GM19099 (cell line): ENCODE results near the gene CTDP1.

Experiments
- POLR2A ChIP-seq: IDR thresholded peaks from 3 replicates; pipeline ENCODE4 v1.6.1; 2011; ENCODE audit warnings: low read depth; ENCODE audit not compliant: insufficient read length; ENCODE audit errors: extremely low read depth

Gene CTDP1

DNA sequence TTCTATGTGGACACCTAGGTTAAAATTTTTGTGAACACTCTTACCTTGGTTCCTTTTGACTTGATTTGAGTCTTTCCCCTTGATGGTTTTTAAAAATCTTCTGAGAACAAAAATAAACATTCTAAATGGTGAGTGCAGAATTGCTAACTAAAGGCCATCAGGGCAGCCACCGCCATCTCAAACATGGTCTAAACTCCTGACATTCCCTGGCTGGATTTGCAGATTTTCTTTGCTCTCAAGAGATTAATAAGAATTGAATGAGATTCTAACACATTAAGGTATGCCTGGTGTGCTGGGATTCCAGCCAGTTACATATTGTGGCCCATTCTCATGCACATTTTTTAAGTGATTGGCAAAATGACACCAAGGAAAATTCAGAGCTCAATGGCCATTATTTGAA, 17.2 kb upstream of the CTDP1 start:
- TF ChIP-seq POLR2A, result no peak

DNA sequence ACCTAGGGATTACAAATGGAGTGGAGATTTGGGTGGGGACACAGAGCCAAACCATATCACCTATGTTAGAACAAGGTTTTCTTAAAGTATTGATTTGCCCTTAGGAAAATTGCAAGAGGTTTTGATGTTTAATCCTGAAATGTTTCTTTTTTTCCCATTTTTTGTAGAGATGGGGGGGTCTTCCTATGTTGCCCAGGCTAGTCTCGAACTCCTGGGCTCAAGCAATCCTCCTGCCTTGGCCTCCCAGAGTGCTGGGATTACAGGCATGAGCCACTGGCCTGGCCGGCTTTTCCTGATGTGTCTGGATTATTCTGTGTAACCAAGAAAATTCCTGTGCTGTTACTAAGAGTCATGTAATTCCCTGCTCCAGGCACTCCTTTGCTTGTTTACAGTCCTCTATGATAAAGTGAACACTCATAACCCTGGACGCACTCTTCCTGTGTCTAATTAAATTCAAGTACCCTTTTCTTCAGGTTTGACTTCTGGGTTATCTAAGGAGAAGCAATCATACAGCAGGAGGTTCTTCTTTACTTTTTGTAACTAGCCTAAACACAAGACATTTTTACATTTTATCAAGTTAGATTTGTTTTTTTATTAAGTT, 15.0 kb upstream of the CTDP1 start:
- TF ChIP-seq POLR2A, result no peak

DNA sequence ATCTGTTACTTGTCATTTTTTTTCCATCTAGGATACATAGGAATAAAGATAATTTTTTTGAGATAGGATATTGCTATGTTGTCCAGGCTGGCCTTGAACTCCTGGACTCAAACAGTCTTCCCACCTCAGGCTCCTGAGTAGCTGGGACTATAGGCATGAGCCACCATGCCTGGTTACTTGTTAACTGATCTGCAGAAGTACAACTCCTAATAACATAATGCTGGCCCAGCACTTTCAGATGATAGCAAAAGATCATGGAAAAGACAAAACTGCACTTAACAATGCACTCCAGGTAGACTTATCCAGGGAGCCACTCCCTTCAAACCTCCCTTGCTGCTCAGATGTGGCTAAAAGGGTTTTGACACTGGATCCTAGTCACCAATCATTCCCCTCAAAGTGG, 11.4 kb upstream of the CTDP1 start:
- TF ChIP-seq POLR2A, result no peak

DNA sequence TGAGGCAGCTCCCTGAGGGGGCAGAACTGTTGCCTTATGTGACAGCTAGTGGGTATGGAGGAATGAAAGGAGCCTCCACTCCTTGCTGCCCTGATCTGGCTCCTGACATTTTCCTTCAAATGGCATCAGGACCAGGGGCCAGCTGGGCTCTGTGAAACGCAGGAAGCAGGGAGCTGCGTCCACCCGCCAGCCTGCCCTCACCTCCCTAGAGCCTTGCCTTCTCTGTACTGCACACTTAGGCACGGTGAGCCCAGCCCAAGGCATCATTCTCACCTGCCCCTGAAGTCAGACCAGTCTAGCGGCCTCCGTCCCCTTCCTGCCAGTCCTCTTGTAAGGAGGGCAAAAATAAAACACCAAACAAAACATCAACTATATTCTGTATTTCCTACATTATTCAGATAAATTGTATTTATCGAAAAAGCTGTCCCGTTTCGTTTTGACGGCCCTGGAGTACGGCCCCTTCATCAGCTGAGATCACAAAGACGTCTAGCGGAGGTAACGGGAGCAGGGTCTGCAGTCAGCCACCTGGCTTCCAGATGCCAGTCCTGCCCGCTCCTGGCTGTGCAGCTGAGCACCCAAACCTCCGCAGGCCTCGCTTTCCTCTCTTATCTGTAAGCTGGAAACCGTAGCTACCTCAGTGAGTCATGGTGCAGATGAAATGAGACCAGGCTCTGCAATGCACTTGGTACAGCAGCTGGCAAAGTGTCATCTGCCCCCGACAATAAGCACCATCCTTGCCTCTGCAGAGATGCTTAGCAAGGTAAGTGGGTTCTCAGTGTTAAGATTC, 6.9 kb upstream of the CTDP1 start:
- TF ChIP-seq POLR2A, result no peak

DNA sequence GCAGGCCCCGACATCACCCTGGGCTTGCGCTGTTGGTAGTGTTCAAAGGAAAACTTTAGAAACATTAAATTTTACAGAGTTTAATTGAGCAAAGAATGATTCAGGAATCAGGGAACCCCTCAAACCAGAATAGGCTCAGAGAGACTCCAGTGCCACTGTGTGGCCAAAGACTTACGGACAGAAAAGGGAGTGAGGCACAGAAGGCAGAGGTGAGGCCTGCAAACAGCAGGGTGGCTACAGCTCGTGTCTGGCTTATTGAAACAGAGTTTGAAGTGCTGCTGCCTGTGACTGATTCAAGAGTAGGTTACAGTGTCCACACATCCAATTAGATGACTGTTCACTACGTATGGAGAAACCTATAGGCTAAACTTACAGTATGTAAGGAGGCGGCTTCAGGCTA, 2.4 kb upstream of the CTDP1 start:
- no peak for TF ChIP-seq POLR2A

DNA sequence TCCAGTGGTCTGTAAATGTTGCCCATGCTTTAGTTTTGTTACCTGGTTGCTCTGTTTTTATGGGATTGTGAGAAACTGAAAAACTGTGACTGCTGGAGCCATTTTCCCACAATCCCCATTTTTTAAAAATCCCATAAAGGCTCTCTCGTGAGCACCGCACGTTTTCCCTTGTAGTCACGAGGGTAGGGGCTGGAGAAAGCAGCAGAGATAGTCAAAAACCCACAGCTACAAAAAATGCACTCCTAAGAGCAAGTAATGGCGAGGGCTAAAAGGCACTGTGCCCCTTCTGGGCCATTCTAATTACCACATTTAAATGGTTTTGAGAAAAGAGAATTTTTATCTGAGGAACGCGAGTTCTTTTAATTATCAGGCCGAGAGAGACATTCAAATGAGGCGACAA, 1.8 kb upstream of the CTDP1 start:
- no peak for TF ChIP-seq POLR2A

DNA sequence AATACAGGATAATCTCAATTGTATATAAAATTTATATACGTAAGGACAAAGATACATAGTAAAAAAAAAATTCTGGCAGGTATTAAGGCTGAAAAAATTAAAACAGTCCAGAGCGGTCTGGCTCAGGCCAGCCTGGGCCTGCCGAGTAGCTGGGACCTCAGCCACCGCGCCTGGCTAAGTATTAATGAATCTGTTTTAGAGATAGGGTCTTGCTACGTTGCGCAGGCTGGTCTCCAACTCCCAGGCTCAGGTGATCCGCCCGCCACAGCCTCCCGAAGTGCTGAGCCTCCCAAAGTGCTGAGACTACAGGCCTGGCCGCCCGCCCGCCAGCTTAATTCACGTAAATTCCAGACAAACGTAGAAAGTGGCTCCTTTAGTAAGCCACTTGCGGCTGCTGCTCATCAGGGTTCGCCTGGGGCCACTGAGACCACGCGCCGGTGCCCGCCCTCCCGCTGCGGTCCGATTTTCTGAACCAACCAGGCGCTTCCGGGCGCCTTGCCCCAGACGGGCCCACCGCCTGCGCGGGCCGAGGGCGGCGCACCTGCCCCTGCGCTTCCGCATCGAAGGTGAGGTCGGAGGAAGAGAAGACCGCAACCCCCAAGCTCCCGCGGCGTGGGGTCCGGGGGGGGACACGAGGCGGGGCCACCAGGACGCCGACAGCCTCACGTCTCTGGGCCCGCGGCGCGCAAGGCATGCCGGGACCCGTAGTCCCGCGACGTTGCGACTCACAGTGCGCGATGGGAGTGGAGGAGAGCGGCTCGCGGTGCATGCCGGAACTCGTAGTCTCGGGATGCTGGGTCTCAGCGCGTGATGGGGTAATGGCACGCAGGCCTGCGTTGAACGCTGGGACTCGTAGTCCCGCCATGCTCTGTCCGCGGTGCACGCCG, 695 bp upstream of the CTDP1 start:
- peak; percentile 77 for TF ChIP-seq POLR2A

DNA sequence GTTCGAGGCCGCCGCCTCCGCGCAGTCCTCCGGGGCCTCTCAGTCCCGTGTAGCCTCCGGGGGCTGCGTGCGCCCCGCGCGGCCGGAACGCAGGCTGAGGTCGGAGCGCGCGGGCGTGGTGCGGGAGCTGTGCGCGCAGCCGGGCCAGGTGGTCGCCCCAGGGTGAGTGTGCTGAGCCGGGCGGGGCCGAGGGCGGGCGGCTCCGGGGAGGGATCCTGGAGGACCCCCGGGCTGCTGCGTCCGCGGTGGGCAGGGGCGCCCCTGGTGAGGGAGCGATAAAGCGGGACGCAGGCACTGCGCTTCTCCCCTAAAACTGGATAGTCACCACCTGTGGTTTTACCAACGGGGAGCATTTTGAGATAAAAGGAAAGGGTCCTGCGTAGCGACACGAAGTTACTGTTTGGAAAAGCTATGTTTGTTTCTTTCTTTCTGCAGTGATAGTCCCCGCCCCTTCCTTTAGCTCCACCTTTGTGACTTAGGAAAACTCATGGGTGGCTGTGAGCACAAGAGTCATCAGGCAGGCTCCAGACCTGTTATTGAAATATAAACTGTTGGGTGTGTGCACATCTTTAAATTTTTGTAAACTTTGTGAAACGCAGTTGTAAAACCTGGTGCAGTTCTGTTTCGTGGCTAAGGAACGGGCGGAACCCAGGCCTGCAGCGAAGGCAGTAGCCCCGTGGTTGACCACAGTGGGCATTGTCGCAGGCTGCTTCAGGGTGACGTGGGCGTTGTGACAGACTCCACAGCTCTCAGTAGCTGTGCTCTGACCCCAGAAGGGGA, 687 bp downstream of the CTDP1 start:
- TF ChIP-seq POLR2A, result no peak

DNA sequence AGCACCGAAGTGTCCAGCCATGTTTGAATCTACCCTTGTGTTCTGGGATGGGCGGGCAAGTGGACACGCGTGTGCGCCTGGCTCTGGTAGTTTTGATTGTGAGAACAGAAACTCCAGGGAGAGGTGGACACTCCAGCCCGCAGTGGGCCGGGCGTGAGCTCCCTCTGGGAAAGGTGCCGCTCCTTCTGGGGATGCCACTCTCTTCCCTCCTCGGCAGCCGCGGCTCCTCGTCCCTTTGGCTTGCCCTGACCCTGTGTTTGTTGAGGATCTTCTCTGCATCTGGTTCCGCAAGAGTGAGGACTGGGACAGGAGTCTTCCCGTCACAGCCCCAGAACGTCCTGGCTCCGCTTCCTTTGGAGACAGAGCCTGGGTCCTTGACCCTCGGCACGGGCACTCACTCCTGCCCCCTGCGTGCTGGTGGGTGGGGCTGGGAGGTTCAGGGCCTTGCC, 1.3 kb downstream of the CTDP1 start:
- TF ChIP-seq POLR2A, result no peak

DNA sequence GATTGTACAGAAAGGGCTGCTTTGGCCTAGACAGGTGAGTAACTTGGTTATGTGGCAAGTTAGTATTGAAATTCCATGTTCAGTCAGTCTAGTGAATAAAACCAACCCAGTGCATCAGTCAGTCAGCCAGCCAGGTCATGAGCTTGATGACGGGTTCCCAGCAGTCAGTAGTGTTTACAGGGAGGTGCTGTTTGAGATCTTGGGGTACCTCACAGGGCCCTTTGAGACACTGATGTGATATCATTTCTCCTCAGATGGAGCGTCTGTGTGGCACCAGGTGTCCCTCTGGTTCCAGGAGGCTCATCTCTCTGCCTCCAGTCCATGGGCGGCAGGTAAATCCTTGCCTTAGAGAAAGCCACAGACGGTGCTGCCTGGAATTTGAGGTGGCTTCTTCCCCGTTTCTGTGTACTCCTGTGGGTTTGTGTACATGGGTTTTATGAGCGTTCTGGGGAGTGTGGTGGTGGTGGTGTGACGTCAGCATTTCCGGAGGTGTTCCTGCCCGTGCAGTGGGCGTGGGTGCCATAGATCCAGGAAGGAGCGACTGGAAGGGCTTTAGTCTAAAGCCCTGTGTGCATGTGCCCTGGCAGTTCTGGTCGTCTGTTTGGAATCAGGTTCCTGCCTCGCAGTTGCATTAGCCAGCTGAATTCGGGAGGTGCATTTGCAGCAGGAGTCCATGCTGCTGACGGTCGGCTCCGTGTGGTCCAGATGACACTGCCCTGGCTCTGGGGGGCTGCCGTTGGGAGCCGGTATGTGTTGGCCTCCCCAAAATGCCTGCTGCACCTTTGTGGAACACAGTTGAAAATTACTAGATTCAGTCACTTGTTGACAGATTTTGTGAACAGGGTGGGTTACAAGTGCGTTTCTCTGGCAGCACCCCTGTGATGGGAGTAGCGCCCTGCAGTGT, 2.1 kb downstream of the CTDP1 start:
- TF ChIP-seq POLR2A, result no peak

DNA sequence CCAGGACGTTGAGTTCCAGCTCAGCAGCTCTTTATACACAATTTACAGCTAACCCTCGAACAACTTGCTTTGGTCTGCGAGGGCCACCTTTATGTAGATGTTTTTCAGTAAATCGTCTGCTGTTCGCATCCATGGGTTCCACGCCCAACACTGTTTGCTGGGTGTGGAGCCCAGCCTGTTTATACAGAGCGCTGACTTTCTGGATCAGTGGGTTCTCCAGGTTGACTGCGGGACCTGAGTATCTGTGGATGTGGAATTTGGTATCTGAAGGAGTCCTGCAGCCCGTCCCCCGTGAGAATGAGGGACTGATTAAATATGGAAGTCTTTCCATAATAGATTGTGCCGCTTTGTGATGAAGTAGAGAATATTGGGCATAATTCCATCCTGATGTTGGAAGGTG, 2.9 kb downstream of the CTDP1 start:
- no peak for TF ChIP-seq POLR2A

DNA sequence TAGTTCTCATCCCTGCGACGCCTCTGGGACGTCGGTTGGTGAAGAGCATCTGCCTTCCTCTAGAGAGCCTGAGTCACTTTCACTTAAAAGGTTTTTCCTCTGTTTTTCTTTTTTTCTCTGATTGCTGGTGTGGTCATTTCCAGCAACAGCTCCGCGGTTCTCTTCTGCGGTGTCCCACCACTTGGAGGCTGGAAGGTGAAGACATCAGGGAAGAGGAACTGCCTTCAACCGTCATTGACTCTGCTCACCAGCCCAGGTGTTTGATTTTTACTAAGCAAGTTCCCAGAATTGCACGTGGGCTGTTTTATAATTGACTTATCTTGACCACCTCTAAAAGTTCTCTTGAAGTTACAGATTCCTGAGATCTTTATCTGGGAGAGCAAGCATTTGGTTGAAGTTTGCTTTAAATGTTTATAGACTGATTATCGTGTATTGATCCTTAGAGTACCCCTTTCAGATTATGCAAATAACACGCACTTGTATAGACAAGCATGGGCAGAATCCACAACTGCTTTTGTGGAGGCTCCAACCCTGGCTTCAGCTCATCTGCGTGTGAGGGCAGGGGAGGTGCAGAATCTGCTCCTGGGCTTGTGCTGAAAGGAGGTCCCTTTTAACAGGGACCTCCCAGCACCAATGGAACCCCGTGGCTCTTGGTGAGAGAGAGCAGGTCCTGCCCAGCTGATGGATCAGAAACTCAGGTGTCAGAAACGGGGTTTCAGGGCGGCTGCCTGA, 3.5 kb downstream of the CTDP1 start:
- TF ChIP-seq POLR2A, result no peak

DNA sequence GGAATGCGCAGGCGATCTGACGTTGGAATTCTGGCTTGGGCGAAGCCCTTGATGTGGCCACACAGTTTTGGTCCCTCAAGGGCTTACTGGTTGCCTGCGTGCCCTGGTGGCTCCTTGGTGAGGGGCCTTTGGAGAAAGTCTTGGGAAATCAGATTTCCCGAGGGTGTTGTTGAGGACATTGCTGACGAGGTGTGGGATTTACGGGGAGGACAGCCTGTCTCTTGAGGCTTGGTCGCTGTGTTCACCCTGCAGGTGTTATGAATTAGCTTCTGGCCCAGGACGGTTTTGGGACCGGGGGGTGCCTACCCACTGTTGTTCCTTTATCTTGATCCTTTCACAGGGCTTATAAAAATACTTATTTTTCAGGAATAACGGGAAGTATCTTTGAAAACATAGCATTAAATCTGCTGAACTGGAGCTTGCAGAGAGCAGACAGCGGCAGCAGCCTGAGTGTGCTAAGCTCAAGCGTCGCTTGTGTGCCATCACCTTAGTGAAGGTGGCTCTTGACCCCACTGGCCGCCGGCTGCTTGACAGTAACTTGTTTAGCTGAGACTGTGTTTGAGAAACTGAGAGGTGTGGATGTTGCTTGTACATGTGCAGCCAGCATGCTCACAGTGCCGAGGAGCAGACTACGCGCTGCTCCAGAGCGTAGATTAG, 4.2 kb downstream of the CTDP1 start:
- no peak for TF ChIP-seq POLR2A
